Measurements from ENCODE around the gene TTLL7. TPM values are rescaled to one million over a fixed set of nuclear protein-coding genes. Genes with fewer than 3 reads are reported as not detected.

Gene TTLL7
- total RNA-seq, 4 donors from 2014 or later, result 5.8 to 7.7 (median 7.2) TPM

DNA sequence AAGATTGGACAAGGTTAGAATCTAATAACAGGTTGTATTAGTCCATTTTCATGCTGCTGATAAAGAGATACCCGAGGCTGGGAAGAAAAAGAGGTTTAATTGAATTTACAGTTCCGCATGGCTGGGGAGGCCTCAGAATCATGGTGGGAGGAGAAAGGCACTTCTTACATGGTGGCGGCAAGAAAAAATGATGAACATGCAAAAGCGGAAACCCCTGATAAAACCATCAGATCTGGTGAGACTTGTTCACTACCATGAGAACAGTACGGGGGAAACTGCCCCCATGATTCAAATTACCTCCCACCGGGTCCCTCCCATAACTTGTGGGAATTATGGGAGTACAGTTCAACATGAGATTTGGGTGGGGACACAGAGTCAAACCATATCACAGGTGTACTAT is 22.9 kb upstream of the TTLL7 start:
- TF ChIP-seq, protein P1, sequence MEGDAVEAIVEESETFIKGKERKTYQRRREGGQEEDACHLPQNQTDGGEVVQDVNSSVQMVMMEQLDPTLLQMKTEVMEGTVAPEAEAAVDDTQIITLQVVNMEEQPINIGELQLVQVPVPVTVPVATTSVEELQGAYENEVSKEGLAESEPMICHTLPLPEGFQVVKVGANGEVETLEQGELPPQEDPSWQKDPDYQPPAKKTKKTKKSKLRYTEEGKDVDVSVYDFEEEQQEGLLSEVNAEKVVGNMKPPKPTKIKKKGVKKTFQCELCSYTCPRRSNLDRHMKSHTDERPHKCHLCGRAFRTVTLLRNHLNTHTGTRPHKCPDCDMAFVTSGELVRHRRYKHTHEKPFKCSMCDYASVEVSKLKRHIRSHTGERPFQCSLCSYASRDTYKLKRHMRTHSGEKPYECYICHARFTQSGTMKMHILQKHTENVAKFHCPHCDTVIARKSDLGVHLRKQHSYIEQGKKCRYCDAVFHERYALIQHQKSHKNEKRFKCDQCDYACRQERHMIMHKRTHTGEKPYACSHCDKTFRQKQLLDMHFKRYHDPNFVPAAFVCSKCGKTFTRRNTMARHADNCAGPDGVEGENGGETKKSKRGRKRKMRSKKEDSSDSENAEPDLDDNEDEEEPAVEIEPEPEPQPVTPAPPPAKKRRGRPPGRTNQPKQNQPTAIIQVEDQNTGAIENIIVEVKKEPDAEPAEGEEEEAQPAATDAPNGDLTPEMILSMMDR (IDR thresholded peaks at IDR 0.05; ENCODE audit: low read depth), result no peak

DNA sequence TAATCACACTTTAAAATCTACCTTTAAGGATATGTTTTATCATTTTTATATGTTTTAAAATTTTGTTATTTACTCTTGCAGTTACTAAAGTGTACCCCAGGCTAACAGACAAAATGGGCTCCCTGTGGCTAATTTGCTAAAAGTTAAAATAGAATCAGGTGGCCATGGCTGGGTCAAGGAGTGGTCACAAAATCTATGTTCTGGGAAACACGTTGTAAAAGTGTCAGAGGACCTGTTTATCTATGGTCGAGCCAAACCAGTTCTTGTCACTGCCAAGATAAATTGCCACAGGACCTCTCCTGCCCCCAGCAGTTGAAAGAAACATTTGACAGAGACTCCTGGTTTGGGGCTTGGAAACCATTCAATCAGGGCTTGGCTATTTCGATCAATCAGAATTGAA is 21.2 kb upstream of the TTLL7 start:
- TF ChIP-seq, protein P1 (IDR thresholded peaks at IDR 0.05; ENCODE audit: low read depth), result no peak

DNA sequence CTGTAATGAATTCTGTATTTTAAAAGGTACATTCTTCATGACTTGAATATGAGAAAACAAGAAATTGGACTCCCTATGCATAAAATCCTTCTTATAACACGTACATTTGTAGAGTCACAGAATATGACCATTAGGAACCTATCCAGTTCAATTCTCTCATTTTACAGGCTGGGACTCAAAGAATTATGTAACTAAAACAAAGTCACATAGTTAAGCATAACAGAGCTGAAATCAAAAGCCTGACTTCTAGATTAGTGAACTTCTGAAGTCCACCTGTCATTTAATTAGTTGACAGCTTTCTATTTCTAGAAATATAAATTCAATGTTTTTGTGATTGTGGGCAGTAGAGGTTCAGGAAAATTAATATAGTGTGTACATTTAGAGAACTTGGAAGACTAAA is 20.3 kb upstream of the TTLL7 start:
- TF ChIP-seq, protein P1 (IDR thresholded peaks at IDR 0.05; ENCODE audit: low read depth), result no peak

DNA sequence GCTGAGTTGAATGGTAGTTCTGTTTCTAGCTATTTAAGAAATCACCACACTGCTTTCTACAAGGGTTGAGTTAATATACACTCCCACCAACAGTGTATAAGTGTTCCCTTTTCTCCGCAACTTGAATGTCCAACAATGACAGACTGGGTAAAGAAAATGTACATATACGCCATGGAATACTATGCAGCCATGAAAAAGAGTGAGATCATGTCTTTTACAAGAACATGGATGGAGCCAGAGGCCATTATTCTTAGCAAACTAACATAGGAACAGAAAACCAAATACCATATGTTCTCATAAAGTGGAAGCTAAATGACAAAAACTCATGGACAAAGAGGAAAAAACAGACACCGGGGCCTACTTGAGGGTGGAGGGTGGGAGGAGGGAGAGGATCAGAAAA is 14.8 kb upstream of the TTLL7 start:
- TF ChIP-seq, protein P1 (IDR thresholded peaks at IDR 0.05; ENCODE audit: low read depth), result no peak

DNA sequence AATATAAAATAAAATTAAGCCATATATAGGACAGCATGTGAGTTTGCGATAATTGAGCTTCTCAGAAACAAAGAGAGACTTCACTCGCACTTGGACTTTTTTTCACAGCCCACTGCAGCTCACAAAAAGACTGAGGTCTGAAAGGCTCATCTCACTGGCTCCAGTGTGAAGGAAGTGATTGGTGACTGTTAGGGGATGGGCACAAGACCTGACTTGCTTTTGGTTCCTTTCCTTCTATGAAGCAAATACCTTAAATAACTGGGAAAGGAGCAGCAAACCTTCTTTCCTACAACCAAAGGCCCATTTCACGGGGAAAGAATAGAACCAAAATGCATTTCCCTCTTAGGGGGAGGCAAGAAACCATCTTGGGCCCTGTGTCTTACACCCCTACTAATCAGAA is 13.1 kb upstream of the TTLL7 start:
- TF ChIP-seq, protein P1 (IDR thresholded peaks at IDR 0.05; ENCODE audit: low read depth), result no peak

DNA sequence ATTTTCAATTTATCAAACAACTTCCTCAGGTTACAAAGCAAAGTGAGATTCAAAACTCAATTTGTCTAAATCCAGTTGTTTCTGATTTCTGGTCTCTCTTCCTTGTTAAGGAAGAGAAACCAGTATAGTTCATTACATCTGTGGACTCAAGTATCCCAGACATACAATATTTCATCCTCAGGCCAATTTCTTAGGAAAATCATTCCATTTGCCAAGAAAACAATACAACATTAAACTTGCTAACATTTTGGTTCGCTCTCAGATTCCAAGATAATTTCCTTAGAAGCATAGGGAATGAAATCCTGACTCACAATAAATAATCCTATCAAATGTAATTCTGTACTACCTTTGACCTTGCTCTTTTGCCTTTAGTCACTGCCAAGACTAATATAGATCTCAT is 11.2 kb upstream of the TTLL7 start:
- TF ChIP-seq, protein P1 (IDR thresholded peaks at IDR 0.05; ENCODE audit: low read depth), result no peak

DNA sequence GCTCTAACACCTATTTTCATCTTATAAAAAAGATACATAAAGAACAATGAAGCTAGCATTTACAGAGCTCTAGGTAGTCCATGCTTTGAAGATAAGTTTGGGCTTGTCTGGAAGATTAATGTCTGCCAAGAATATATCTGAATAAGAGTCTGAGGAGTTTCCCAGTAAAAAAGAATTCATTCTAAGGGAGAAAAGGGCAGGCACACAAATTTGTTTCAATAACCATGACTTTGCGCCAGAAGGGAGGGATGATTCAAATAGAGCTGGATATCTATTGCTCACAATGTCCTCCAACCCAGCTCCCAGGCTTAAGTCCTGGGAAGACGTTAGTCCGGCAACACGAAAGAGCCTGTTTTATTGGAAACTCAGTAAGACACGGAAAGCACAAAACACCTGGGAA is 9.7 kb upstream of the TTLL7 start:
- TF ChIP-seq, protein P1 (IDR thresholded peaks at IDR 0.05; ENCODE audit: low read depth), result no peak
